Spleen (tissue), 11 donors: ENCODE measurements around the gene PXMP4. TPM values are rescaled to one million over a fixed set of nuclear protein-coding genes. Genes with fewer than 3 reads are reported as not detected.

Experiments
- DNase-seq: peaks from one replicate; pipeline ENCODE4 v3.0.0-alpha.2; 2020
- H3K27ac ChIP-seq, 8 donors: fragments of 200-600 bp; sonication (generic) in 7 of 8; 1 replicate in 4 of 8; 2 replicates in 4 of 8; pipeline versions ENCODE4 v1.5.0 to v1.8.0; 2016 to 2021; ENCODE audit warnings: inconsistent platforms in 4 of 8, mild to moderate bottlenecking in 4 of 8, moderate library complexity in 1 of 8
- H3K27me3 ChIP-seq, 7 donors: fragments of 200-600 bp; sonication (generic) in 6 of 7; replicated peaks in 1 of 7; 1 replicate in 4 of 7; 2 replicates in 3 of 7; pipeline versions ENCODE4 v1.5.0 to v1.8.0; 2016 to 2021; ENCODE audit warnings: inconsistent platforms in 3 of 7, mild to moderate bottlenecking in 1 of 7
- H3K36me3 ChIP-seq, 6 donors: fragments of 200-600 bp; sonication (generic) in 5 of 6; 1 replicate in 4 of 6; 2 replicates in 2 of 6; pipeline versions ENCODE4 v1.5.0 to v1.8.0; 2016 to 2021; ENCODE audit warnings: inconsistent platforms in 2 of 6
- H3K4me1 ChIP-seq, 6 donors: fragments of 200-600 bp; sonication (generic) in 5 of 6; 1 replicate in 3 of 6; 2 replicates in 3 of 6; pipeline versions ENCODE4 v1.5.0 to v1.8.0; 2016 to 2021; ENCODE audit warnings: inconsistent platforms in 3 of 6
- H3K4me3 ChIP-seq, 8 donors: fragments of 200-600 bp; sonication (generic) in 7 of 8; 1 replicate in 4 of 8; 2 replicates in 4 of 8; pipeline versions ENCODE4 v1.5.0 to v1.8.0; 2016 to 2021; ENCODE audit warnings: inconsistent platforms in 4 of 8, mild to moderate bottlenecking in 4 of 8, moderate library complexity in 2 of 8
- H3K9me3 ChIP-seq, 8 donors: fragments of 200-600 bp; sonication (generic) in 7 of 8; 1 replicate in 4 of 8; 2 replicates in 4 of 8; pipeline versions ENCODE4 v1.5.0 to v1.8.0; 2016 to 2021; ENCODE audit warnings: inconsistent platforms in 4 of 8
- CTCF ChIP-seq, 11 experiments: fragments of 200-600 bp in 7 of 11; fragments of 450-650 bp in 4 of 11; sonication (generic) in 4 of 11; IDR thresholded peaks in 8 of 11; conservative IDR thresholded peaks in 3 of 11; 1 replicate in 7 of 11; 2 replicates in 4 of 11; pipeline versions ENCODE4 v1.4.0 to v1.8.0; 2016 to 2021; ENCODE audit warnings: antibody characterized with exemption in 11 of 11, inconsistent platforms in 4 of 11, mild to moderate bottlenecking in 1 of 11
- POLR2A ChIP-seq, 3 donors: fragments of 450-650 bp; IDR thresholded peaks; one replicate each; pipeline ENCODE4 v1.5.1; 2017; ENCODE audit warnings: antibody characterized with exemption in 3 of 3, mild to moderate bottlenecking in 1 of 3
- POLR2AphosphoS5 ChIP-seq, 3 donors: sonication (generic); formaldehyde crosslinking; IDR thresholded peaks; one replicate each; pipeline ENCODE4 v1.5.1; 2017; ENCODE audit warnings: antibody characterized with exemption in 3 of 3
- WGBS, 5 donors: extraction: QIAGEN DNeasy Blood & Tissue Kit in 3 of 5; methylation state at CpG; one replicate each; pipeline versions ENCODE4 v1.1.5 to v1.1.7; 2013 to 2018; 5-methylcytosine and 5-hydroxymethylcytosine counted together
- intact Hi-C: fragments of 100-400 bp; cut with DNase I; formaldehyde crosslinking; loops from one replicate; pipeline ENCODE4 v1.15.0; 2023; ENCODE audit warnings: low total_unique reads
- polyA plus RNA-seq, 3 donors: library from polyadenylated mRNA; stranded (reverse); fragments of 200-250 nt; gene quantifications; one replicate each; pipeline ENCODE4 v1.2.1, GENCODE V29; 2013
- total RNA-seq, 7 donors: library from RNA; depleted of rRNA in 3 of 7; stranded (reverse); fragments of >200 nt in 3 of 7; fragmentation: NEBNext Ultra II Directional in 4 of 7; extraction: Animal tissue kit (Norgen Biotek cat#: 25700) in 4 of 7; gene quantifications; one replicate each; pipeline versions ENCODE4 v1.1.0 to v1.2.1, GENCODE V29; 2016 to 2021
- donor health status: healthy with polysubstance abuse.
- donor health status: DM: no; HTN: no; CAD: no; lungs with moderate emphysema.
- donor health status: DM: no; HTN: no; CAD: no.
- donor health status: Bipolar disorder and iron deficiency.
- donor health status: healthy.
- donor health status: DM: no; HTN: no; CAD: no.
- donor health status: DM: yes; HTN: yes; CAD: no.

PXMP4 gene
- total and polyA plus RNA-seq, 10 donors = 2.1 to 14.4 (median 6.9) TPM

- intact Hi-C loops = no loop called here
- TF ChIP-seq CTCF (IDR thresholded peaks at IDR 0.05 in 8 of 11, conservative IDR thresholded peaks at IDR 0.05 in 3 of 11) = no peak
- TF ChIP-seq POLR2A (IDR thresholded peaks at IDR 0.05) = no peak
- H3K27ac ChIP-seq = peak overlapping the region in 3 of 8 donors; percentile 85 to 87 (median 87)
- WGBS, 5 donors = 94 to 97% (median 96%) methylated on average over 27 to 31 of the region's 31 CpGs
- no peaks in the 10 kb centered on the region for H3K27me3 ChIP-seq
- DNase-seq = no peak
- no peaks in the 10 kb centered on the region for H3K9me3 ChIP-seq
- H3K36me3 ChIP-seq = peaks cover 0 to 8% (median 0%) of the 10 kb centered on the region in 6 donors
- H3K4me1 ChIP-seq = peaks cover 13 to 62% (median 53%) of the 10 kb centered on the region in 6 donors
- H3K4me3 ChIP-seq = no peak overlapping the region
Observed at GRCh38 chr20:33676652-33677645, 43.2 kb downstream of the PXMP4 start.

GRCh38 chr20:33676121-33676520 is 44.0 kb downstream of the PXMP4 start:
- H3K27ac ChIP-seq = peak overlapping the region; percentile 66 to 89 (median 84)

GRCh38 chr20:33675136-33675959 is 44.8 kb downstream of the PXMP4 start:
- Histone ChIP-seq H3K27ac (peak overlapping the region; percentile 66 to 89 (median 84)), H3K9me3 (no peaks in the 10 kb centered on the region), H3K27me3 (no peaks in the 10 kb centered on the region), H3K4me1 (peaks cover 13 to 62% (median 53%) of the 10 kb centered on the region in 6 donors), H3K36me3 (peaks cover 0 to 22% (median 0%) of the 10 kb centered on the region in 6 donors), H3K4me3 (peak overlapping the region in 5 of 8 donors; percentile 48 to 83 (median 59))
- intact Hi-C loops = no loop called here
- DNase-seq = no peak
- WGBS, 5 donors = 60 to 72% (median 62%) methylated on average over 16 of the region's 16 CpGs
- TF ChIP-seq POLR2A (IDR thresholded peaks at IDR 0.05) (no peak), POLR2AphosphoS5 (IDR thresholded peaks at IDR 0.05) (peak in 2 of 3 donors; percentile 43 to 61), CTCF (IDR thresholded peaks at IDR 0.05 in 8 of 11, conservative IDR thresholded peaks at IDR 0.05 in 3 of 11) (no peak)

More at GRCh38 chr20:33676121-33676520, 44.0 kb downstream of the PXMP4 start:
- 95 to 98% (median 95%) methylated on average over 11 of the region's 11 CpGs for WGBS, 5 donors
- no peak for TF ChIP-seq POLR2A (IDR thresholded peaks at IDR 0.05)
- TF ChIP-seq POLR2AphosphoS5 (IDR thresholded peaks at IDR 0.05) = no peak
- TF ChIP-seq CTCF (IDR thresholded peaks at IDR 0.05 in 8 of 11, conservative IDR thresholded peaks at IDR 0.05 in 3 of 11) = no peak
- H3K36me3 ChIP-seq = peaks cover 0 to 14% (median 0%) of the 10 kb centered on the region in 6 donors
- H3K9me3 ChIP-seq = no peaks in the 10 kb centered on the region
- H3K27me3 ChIP-seq = no peaks in the 10 kb centered on the region
- peaks cover 13 to 63% (median 53%) of the 10 kb centered on the region in 6 donors for H3K4me1 ChIP-seq
- intact Hi-C loops = no loop called here
- no peak for DNase-seq
- H3K4me3 ChIP-seq = no peak overlapping the region
